HepG2 (cell line): Measurements from ENCODE around the gene SLC26A9.

Source experiments
- DNMT1 ChIP-seq: sonication (generic); formaldehyde crosslinking; IDR thresholded peaks from 2 replicates; pipeline ENCODE4 v1.5.1; 2020; ENCODE audit warnings: mild to moderate bottlenecking, missing genetic modification reagents
- FOXM1 ChIP-seq: sonication (generic); formaldehyde crosslinking; IDR thresholded peaks from 2 replicates; pipeline ENCODE4 v1.5.0; 2020; ENCODE audit warnings: missing genetic modification reagents
- HMGA1 ChIP-seq: sonication (generic); formaldehyde crosslinking; conservative IDR thresholded peaks from 2 replicates; pipeline ENCODE4 v1.4.0; 2020; ENCODE audit warnings: missing genetic modification reagents
- IRF1 ChIP-seq: sonication (generic); formaldehyde crosslinking; IDR thresholded peaks from 2 replicates; pipeline ENCODE4 v1.4.0; 2020; ENCODE audit warnings: low read depth, mild to moderate bottlenecking, missing genetic modification reagents
- NR2F1 ChIP-seq, 2 experiments: fragments of 450-650 bp in 1 of 2; formaldehyde crosslinking in 1 of 2; IDR thresholded peaks; 2 replicates each; pipeline versions ENCODE4 v1.5.0 to v1.6.1; 2016 to 2020; ENCODE audit warnings: mild to moderate bottlenecking in 1 of 2, missing compliant biosample characterization in 1 of 2, missing genetic modification reagents in 1 of 2, moderate library complexity in 1 of 2
- PRMT3 ChIP-seq: sonication (generic); formaldehyde crosslinking; IDR thresholded peaks from 2 replicates; pipeline ENCODE4 v1.8.1; 2022; ENCODE audit warnings: low read depth, mild to moderate bottlenecking, moderate library complexity, missing genetic modification reagents, borderline replicate concordance
- SP1 ChIP-seq, 2 experiments: fragments of 450-650 bp in 1 of 2; sonication (generic) in 1 of 2; formaldehyde crosslinking in 1 of 2; IDR thresholded peaks; 2 replicates each; pipeline versions ENCODE4 v1.4.0 to v1.6.1; 2016 to 2020; ENCODE audit warnings: missing genetic modification reagents in 1 of 2
- TCF7L2 ChIP-seq: IDR thresholded peaks from 2 replicates; pipeline ENCODE4 v1.6.1; 2011; ENCODE audit warnings: mild to moderate bottlenecking, low read depth, low read length, moderate library complexity
- ZNF709 ChIP-seq: sonication (generic); formaldehyde crosslinking; IDR thresholded peaks from 2 replicates; pipeline ENCODE4 v1.5.0; 2020; ENCODE audit warnings: mild to moderate bottlenecking, missing genetic modification reagents
- TF ChIP-seq, protein P1 (sequence below): IDR thresholded peaks from 2 replicates; pipeline ENCODE4 v1.6.1; 2016; ENCODE audit warnings: control low read depth

DNA sequence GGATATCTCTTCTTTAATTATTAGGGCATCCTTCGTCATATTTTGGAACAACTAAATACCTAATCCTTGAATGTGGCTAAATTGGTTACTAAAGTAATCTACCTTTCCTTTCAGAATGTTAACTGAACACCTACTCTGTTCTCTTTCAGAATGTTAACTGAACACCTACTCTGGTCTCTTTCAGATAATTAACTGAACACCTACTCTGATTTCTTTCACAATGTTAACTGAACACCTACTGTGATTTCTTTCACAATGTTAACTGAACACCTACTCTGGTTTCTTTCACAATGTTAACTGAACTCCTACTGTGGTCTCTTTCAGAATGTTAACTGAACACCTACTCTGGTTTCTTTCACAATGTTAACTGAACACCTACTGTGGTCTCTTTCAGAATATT, 38.0 kb upstream of the SLC26A9 start:
- TF ChIP-seq HMGA1 (CRISPR knock-in tag) (no peak), PRMT3 (CRISPR knock-in tag) (no peak), DNMT1 (no peak), FOXM1 (no peak), SP1 (IDR thresholded peaks at IDR 0.05) (no peak), SP1 (CRISPR knock-in tag; IDR thresholded peaks at IDR 0.05) (no peak), IRF1 (CRISPR knock-in tag) (no peak), NR2F1 (CRISPR knock-in tag; IDR thresholded peaks at IDR 0.05) (no peak), TCF7L2 (no peak), ZNF709 (CRISPR knock-in tag) (no peak)
- TF ChIP-seq, protein P1, sequence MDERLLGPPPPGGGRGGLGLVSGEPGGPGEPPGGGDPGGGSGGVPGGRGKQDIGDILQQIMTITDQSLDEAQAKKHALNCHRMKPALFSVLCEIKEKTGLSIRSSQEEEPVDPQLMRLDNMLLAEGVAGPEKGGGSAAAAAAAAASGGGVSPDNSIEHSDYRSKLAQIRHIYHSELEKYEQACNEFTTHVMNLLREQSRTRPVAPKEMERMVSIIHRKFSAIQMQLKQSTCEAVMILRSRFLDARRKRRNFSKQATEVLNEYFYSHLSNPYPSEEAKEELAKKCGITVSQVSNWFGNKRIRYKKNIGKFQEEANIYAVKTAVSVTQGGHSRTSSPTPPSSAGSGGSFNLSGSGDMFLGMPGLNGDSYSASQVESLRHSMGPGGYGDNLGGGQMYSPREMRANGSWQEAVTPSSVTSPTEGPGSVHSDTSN = no peak
